HG02885 (cell line): ENCODE measurements around the gene ING2.
"Not testable (repeated sequence)": the region's sequence is repeated elsewhere in the genome, so short reads cannot be mapped to it uniquely, and the experiment has no call there.

Experiments used
- ATAC-seq: cut with Tn5 transposase; IDR thresholded peaks from one replicate; pipeline ENCODE4 v1.9.1; 2021; ENCODE audit warnings: mild to moderate bottlenecking; ENCODE audit not compliant: unreplicated experiment, poor library complexity

The ING2 gene

DNA sequence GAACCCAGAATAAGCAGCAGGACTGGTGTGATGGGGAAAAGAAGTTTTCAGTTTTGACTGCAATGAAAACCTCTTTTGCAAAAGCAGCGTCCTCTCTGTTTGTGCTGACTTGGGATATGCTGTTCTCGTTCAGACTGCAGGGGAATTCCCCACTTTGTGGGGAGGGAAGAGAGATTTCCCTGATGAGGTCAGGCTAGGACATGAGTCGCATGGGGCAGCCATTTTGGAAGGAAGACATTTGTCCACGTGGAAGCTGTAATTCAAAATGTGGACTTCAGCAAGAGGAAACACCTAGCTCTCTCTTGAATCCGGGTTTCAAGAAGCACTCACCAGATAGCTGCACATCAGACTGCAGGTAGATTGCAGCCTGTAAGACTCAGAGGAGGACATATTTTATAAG lies 39.3 kb downstream of the ING2 start:
- ATAC-seq: no peak

DNA sequence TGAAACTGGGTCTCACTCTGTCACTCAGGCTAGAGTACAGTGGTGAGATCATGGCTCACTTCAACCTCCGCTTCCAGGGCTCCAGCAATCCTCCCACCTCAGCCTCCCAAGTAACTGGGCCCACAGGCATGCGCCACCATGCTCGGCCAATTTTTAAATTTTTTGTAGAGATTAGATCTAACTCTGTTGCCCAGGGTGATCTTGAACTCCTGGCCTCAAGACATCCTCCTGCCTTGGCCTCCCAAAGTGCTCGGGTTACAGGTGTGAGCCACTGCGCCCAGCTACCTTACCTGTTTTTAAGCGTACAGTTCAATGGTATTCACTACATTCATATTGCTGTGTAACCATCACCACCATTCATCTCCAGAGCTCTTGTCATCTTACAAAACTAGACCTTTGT lies 41.5 kb downstream of the ING2 start:
- no peak for ATAC-seq

DNA sequence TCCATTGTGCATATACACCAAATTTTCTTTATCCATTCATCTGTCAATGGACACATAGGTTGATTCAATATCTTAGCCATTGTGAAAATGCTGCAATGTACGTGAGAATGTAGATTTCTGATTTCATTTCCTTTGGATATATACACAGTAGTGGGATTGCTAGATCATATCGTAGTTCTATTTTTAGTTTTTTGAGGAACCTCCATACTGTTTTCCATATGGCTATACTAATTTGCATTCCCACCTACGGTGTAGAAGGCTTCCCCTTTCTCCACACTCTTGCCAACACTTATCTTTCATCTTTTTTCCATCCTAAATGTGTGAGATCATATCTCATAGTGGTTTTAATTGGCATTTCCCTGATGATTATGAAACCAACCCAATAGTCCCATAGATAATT lies 43.4 kb downstream of the ING2 start:
- ATAC-seq: no peak

DNA sequence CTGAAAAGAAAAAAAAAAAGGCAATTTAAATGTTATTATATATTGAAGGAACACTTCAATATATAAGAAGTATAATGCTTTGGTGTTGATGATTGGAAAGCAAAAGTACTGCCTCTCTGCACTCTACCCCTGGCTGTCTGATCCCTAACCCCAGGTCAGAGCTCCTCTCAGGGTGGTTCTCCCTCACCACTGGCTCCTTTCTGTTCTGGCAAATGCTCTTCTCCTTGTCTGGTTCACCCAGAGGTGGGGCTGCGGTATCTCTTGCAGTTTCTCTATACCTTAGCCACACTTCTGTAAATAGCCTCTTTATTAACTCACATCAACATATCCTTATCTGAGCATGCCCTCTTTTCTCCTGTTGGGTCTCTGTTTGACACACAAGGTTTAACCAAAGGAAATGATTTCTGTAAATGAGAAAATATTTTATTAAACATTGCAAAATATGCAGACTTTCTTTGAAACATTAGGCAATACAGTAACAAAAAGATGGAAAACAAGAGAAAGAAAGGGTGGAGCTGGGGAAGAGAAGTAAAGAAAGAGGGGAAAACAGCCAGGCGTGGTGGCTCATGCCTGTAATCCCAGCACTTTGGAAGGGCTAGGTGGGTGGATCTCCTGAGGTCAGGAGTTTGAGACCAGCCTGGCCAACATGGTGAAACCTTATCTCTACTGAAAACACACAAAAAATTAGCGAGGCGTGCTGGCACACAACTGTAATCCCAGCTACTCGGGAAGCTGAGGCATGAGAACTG lies 45.7 kb downstream of the ING2 start:
- no peak for ATAC-seq

DNA sequence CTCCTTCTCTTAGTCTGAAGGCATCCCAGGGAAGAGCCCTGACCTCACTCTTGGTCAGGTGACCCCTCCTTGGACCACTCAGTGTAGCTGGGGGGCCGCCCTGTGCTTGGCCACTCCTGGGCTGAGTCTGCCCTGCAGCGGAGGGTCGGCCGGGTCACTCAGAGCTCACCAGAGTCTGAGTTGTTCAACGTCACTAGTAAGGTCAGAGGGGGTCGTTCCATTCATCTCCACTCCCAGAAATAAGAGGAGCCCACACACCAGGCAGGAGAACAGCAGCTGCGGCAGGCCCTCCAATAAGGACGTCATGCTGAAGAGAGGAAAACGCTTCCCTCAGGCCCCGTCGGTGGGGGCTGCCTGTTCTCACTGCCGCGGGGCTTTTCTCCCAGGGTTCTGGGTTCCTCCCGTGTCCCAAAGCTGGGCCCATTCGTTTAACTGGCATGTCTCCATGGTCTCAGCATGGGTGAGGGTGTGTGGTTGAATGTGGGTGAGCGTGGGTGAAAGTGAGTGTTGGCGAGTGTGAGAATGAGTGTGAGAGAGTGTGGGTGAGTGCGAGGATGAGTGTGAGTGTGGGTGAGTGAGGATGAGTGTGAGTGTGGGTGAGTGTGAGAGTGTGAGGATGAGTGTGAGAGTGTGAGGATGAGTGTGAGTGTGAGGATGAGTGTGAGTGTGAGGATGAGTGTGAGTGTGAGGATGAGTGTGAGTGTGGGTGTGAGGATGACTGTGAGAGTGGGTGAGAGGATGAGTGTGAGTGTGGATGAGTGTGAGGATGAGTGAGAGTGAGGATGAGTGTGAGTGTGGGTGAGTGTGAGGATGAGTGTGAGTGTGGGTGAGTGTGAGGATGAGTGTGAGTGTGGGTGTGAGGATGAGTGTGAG lies 47.7 kb downstream of the ING2 start:
- no peak for ATAC-seq

DNA sequence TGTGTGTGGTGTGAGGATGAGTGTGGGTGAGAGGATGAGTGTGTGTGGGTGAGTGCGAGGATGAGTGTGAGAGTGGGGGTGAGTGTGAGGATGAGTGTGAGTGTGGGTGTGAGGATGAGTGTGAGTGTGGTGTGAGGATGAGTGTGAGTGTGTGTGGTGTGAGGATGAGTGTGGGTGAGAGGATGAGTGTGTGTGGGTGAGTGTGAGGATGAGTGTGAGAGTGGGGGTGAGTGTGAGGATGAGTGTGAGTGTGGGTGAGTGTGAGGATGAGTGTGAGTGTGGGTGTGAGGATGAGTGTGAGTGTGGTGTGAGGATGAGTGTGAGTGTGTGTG lies 48.3 kb downstream of the ING2 start:
- not testable (repeated sequence) for ATAC-seq

DNA sequence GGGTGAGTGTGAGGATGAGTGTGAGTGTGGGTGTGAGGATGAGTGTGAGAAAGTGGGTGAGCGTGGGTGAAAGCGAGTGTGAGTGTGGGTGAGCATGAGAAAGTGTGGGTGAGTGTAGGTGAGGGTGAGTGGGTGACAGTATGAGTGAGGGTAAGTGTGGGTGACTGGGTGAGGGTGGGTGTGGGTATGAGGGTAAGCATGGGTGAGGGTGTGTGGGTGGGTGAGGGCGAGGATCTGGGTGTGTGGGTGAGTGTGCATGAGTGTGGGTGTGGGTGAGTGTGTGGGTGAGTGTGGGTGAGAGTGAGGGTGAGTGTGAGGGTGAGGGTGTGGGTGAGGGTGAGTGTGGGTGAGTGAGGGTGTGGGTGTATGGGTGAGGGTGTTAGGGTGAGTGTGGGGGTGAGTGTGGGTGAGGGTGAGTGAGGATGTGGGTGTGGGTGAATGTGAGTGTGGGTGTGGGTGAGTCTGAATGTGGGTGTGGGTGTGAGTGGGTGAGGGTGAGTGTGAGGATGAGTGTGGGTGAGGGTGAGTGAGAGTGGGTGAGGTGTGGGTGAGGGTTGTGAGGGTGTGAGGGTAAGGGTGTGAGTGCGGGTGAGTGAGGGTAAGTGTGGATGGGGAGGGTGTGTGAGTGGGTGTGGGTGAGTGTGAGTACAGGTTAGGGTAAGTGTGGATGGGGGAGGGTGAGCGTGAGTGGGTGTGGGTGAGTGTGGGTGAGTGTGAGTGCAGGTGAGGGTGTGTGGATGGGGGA lies 48.9 kb downstream of the ING2 start:
- ATAC-seq: no peak

DNA sequence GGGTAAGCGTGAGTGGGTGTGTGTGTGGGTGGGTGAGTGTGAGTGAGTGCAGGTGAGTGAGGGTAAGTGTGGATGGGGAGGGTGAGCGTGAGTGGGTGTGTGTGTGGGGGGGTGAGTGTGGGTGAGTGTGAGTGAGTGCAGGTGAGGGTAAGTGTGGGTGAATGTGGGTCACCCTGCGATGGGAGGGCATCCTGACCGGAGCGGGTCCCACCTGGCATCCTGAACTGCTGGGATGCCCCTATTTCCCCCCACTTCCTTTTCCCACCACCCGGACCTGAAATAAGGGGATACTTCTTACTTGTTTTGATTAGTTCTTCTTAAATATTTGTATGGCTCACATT lies 49.5 kb downstream of the ING2 start:
- no peak for ATAC-seq

DNA sequence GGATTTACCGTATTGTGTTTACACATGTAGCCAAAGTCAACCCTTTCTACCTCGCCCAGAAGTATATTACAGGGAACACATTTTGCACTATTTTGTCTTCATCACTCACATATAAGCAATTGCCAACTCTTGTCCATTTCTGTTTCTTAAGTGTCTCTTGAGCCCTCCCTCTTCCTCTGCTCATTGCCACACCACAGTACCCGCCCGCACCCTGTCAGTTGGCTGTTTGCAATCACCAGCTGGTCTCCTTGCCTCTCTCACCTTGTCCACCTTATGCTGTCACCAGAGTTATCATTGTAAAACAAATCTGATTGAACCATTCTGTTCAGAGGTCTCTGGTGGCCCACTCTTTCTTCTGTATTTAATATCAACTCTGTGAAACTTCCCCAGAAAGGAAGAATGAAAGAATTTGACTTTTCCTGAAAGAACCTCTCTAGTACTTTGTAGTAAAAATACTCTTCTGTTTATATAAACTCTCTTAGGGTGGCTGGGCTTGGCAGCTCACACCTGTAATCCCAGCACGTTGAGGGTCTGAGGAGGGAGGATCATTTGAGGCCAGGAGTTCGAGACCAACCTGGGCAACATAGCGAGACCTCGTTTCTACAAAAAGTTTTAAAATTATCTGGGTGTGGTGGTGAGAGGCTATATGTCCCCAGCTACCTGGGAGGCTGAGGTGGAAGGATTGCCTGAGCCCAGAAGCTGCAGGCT lies 50.2 kb downstream of the ING2 start:
- ATAC-seq: no peak

DNA sequence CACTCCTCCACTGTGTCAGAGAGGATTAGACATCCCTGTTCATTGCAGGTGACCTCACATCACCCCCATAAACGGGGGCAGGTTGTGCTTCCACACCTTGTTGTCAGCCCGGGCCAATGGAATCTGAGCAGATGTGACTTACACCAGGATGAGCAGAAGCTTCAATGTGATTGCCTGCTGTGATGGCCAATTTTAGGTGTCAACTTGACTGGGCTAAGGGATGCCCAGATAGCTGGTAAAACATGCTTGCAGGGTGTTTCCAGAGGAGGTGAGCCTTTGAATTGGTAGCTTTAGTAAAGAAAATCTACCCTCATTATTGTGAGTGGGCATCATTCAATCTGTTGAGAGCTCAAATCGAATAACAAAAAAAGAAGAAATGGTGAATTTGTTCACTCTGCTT lies 52.1 kb downstream of the ING2 start:
- ATAC-seq: no peak

DNA sequence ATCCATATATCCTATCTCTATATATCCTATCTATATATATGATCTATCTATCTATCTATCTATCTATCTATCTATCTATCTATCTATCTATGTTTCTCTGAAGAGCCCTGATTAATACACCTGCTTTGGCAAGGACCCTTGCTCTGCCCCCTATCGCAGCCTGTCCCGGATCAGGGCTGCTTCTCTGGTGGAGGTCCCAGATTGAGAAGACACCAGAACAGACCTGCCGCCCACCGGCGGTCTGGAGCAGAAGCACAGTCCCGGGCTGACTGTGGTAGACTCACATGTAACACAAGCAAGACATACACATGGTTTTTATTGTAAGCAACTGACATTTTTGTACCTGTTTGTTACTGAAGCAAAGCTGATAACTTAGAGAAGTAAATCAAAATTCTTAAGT lies 52.8 kb downstream of the ING2 start:
- ATAC-seq: no peak

DNA sequence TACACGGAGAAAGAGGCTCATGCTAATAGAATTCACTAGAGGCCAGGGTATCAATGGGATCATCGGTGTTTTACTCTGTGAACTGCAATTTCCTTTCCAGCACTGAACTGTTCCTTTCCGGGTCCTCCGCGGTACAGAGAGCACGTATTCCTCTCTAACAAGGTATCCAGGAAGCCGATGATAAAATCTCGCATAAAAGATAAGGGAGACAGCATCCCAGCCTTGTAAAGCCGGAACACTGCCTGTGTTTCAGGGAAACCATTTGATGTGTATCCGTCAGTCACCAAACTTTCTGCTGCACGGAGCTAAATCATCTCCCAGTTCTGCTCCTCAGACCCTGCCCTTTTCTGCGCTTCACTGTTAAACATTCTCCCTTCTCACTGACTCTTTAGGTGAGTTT lies 54.0 kb downstream of the ING2 start:
- ATAC-seq: no peak

DNA sequence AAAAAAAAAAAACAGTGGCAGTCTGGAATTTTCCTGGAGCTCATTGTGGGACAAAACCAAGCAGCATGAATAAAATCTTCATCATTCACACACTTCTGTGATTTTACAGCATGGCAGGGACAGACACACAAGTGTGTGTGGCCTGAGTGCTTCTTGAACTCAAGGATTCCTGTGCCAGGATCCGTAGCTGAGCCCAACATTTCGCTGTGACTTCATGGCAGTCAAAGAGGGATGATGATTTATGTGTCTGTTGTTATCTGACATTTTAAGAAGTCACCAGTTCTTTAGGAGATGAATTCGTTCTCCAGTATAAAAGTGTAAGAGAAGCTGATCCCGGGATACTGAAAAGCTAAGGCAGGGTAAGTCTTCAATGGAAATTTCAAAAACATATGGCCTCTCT lies 57.0 kb downstream of the ING2 start:
- no peak for ATAC-seq
